ENCODE measurements around the gene TENM3. TPM values are rescaled to one million over a fixed set of nuclear protein-coding genes. Genes with fewer than 3 reads are reported as not detected.
"Not testable (repeated sequence)": the region's sequence is repeated elsewhere in the genome, so short reads cannot be mapped to it uniquely, and the experiment has no call there.

TENM3 gene
- total and polyA plus RNA-seq, 5 experiments from 2014 or later, result not detected

DNA sequence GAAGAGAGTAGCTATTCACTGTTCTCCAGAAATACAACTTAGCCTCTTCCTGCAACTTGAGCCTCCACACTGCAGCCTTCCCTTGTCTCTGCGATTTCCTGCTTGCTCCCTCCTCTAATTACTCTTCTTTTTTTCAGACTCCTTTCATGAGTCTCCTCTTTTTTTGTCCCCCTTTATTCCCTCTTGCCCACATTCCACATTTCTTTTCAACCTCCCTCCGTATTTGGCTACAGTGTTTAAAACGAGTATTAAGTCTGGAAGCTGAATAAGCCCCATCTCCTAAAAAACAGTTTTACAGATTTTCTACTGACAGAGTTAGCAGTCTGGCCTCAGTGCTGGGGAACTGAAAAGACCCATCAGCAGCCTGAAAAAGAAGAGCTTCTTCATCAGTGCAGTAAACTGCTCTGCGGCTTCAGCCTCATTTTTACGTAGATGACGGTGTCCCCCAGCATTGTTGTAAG lies 141.5 kb downstream of the TENM3 start:
- DNase-seq, result no peak
- Mint-ChIP-seq H3K4me3 (no peak overlapping the region), H3K27me3 (peaks cover 0 to 7% (median 0%) of the 10 kb centered on the region in 5 donors), H3K4me1 (no peaks in the 10 kb centered on the region), H3K36me3 (no peaks in the 10 kb centered on the region), H3K9me3 (peaks cover 0 to 2% (median 0%) of the 10 kb centered on the region in 9 donors), H3K27ac (no peak overlapping the region)
- POLR2A ChIA-PET, result no interaction called here
- no peak for ATAC-seq

DNA sequence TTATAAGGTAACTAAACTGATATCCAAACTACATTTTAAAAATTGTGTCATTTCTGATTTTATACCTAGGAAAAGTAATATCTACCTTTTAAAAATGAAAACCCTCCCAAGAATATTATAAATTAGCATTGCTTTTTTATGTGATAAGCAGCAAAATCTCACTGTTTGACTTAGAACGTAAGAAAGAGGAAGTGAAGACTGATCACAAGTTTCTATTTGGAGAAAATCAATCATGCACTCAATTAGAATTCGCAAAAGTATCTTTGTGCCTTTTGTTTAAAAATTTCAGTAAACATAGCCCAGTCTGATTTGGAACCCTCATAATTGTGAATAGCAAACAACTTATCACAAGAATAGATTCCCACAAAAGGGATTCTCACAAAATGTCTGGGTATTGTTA lies 142.7 kb downstream of the TENM3 start:
- no peak for ATAC-seq
- POLR2A ChIA-PET, result no interaction called here

DNA sequence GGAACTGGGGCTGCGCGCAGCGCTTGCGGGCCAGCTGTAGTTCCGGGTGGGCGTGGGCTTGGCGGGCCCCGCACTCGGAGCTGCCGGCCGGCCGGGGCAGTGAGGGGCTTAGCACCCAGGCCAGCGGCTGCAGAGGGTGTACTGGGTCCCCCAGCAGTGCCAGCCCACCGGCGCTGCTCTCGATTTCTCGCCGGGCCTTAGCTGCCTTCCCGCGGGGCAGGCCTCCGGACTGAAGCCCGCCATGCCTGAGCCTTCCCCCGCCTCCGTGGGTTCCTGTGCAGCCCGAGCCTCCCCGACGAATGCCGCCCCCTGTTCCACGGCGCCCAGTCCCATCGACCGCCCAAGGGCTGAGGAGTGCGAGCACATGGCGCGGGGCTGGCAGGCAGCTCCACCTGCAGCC lies 143.4 kb downstream of the TENM3 start:
- H3K27me3 Mint-ChIP-seq, H3K36me3 Mint-ChIP-seq, POLR2A ChIA-PET, H3K9me3 Mint-ChIP-seq, H3K4me1 Mint-ChIP-seq, H3K4me3 Mint-ChIP-seq, H3K27ac Mint-ChIP-seq, ATAC-seq, DNase-seq: not testable (repeated sequence)

More for the DNA sequence above, 142.7 kb downstream of the TENM3 start:
- H3K36me3 Mint-ChIP-seq, result no peaks in the 10 kb centered on the region
- H3K4me3 Mint-ChIP-seq, result no peak overlapping the region
- peaks cover 0 to 2% (median 0%) of the 10 kb centered on the region in 9 donors for H3K9me3 Mint-ChIP-seq
- DNase-seq, result no peak
- no peaks in the 10 kb centered on the region for H3K4me1 Mint-ChIP-seq
- H3K27ac Mint-ChIP-seq, result no peak overlapping the region
- H3K27me3 Mint-ChIP-seq, result peaks cover 0 to 11% (median 0%) of the 10 kb centered on the region in 5 donors

DNA sequence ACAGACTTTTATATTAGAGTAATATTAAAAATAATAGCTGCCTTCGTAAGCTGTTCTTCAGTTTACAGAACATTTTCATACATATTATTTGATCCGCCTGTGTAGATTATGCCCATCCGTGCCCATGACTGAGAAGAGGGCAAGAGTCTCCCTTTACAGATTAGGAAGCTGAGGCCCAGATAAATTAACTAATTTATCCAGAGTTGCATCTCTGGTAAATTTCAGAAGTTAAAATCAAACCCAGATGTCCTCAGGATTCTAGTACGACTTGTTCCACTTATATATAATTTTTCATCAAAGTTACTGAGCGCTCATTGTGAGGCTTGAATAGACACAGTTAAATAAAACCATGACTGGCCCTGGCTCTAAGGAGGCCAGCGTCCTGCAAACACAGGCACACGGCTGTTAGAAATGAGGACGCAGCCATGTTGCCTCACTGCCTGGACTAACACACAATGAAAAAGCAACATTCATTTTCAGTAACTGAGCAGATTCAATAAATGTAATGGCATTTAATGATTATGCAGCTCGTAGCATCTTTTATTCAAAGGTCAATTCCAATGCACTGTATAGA lies 148.0 kb downstream of the TENM3 start:
- H3K36me3 Mint-ChIP-seq, result no peaks in the 10 kb centered on the region
- no peak overlapping the region for H3K27ac Mint-ChIP-seq
- POLR2A ChIA-PET, result no interaction called here
- DNase-seq (no peak), ATAC-seq (no peak)
- H3K27me3 Mint-ChIP-seq, result peaks cover 0 to 16% (median 4%) of the 10 kb centered on the region in 5 donors
- H3K9me3 Mint-ChIP-seq, result peaks cover 0 to 2% (median 0%) of the 10 kb centered on the region in 9 donors
- H3K4me1 Mint-ChIP-seq, result no peaks in the 10 kb centered on the region
- no peak overlapping the region for H3K4me3 Mint-ChIP-seq

DNA sequence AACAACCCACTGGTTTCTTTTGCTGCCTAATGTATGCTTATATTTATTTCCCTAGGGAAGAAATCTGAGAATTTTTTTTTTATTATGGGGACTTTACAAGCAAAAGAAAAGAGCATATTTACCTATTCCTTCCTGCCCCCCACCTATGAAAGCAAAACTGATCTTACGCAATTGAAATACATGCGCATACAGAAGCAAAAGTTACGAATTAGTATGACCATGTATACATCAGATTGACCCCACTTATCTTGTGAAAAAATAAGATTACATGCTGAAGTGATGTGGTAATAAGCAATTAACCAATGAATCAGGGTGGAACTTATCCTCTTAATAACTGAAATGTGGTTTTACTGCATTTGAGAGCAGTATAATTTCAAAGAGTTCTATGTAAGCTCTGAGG lies 151.0 kb downstream of the TENM3 start:
- peaks cover 0 to 25% (median 5%) of the 10 kb centered on the region in 5 donors for H3K27me3 Mint-ChIP-seq
- no peaks in the 10 kb centered on the region for H3K4me1 Mint-ChIP-seq
- no peaks in the 10 kb centered on the region for H3K9me3 Mint-ChIP-seq
- no peaks in the 10 kb centered on the region for H3K36me3 Mint-ChIP-seq
- no peak overlapping the region for H3K4me3 Mint-ChIP-seq
- ATAC-seq (no peak), DNase-seq (no peak)
- H3K27ac Mint-ChIP-seq, result no peak overlapping the region
- POLR2A ChIA-PET, result no interaction called here

DNA sequence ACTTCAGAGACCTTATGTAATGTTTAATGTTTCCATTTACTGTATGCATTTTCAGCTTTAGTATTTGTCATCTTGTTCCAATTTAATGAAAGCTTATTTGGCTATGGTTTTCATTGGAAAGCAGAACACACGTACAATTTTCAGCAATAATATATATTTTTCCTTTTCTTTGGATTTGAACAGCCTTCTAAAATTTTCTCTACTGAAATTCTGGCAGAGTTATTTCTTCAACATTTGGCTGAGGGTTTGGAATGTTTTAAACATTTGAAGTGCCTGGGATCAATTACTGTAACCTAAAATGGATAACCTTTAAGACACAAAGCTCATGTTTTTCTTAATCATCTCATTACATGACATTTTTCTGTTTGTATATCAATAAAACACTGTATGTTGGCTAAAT lies 156.9 kb downstream of the TENM3 start:
- DNase-seq (no peak), ATAC-seq (no peak)
- Mint-ChIP-seq H3K27ac (no peak overlapping the region), H3K9me3 (no peaks in the 10 kb centered on the region), H3K4me3 (no peak overlapping the region), H3K36me3 (no peaks in the 10 kb centered on the region), H3K4me1 (no peaks in the 10 kb centered on the region), H3K27me3 (peaks cover 0 to 12% (median 1%) of the 10 kb centered on the region in 5 donors)
- POLR2A ChIA-PET, result no interaction called here

DNA sequence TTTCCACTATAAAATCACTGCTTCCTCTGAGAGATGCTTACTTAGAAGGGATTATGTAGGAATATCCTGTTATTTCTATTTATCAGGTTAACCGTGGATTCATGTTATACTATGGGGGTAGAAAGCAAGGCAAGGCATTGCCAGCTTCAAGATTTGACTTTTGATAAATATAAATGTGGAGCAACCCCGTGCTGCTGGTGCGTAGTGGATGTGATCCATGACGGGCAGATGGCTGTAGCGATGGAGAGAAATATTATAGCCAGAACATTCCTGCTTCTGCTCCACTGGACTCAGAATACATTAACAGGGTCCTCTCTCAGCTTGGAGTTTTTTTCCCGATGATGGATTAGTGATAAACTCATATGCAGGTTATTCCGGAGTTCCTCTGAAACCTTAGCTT lies 157.6 kb downstream of the TENM3 start:
- DNase-seq, result no peak
- H3K36me3 Mint-ChIP-seq, result no peaks in the 10 kb centered on the region
- POLR2A ChIA-PET, result no interaction called here
- ATAC-seq, result no peak
- no peak overlapping the region for H3K4me3 Mint-ChIP-seq
- peaks cover 1 to 19% (median 3%) of the 10 kb centered on the region in 5 donors for H3K27me3 Mint-ChIP-seq
- no peaks in the 10 kb centered on the region for H3K9me3 Mint-ChIP-seq
- H3K27ac Mint-ChIP-seq, result no peak overlapping the region
- no peaks in the 10 kb centered on the region for H3K4me1 Mint-ChIP-seq

DNA sequence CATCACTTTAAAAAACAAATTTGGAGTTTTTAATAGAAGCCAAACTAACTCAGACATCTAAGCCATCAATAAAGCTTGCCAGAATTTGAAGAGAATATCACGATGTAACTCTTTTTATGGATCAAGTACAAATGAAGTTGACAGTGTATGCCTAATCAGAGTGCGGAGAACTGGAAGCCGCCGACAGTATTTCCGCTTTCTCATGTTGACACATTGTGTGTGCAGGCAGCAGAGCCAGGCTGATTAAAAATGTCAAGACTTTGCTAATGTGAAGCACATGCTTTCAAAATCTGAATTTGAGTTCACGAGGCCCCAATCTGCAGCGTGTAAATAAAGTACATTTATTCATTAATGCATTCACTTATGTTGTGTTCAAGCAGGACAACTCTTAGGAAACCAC lies 161.2 kb downstream of the TENM3 start:
- peaks cover 2 to 19% (median 3%) of the 10 kb centered on the region in 5 donors for H3K27me3 Mint-ChIP-seq
- no peak for ATAC-seq
- H3K9me3 Mint-ChIP-seq, result no peaks in the 10 kb centered on the region

DNA sequence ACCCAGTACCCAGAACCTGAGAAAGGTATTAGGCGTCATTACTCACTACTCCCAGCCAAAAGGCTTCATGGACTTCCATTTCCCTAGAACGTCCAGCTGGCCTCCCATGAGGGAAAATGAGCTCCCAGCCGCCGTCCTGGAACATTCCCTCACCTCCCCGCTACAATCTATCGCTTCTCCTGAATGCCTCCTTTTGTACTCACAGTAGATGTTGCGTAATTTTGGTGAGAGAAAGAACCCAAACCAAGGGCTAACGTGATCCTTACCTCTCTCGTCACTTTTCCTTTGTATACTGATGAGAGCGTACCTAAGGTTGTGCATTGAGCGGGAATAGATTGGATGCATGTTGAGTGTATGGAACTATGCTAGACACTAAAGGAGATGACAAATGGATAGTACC lies 161.9 kb downstream of the TENM3 start:
- no peak overlapping the region for H3K27ac Mint-ChIP-seq
- peaks cover 2 to 19% (median 3%) of the 10 kb centered on the region in 5 donors for H3K27me3 Mint-ChIP-seq
- H3K9me3 Mint-ChIP-seq, result no peaks in the 10 kb centered on the region
- H3K4me3 Mint-ChIP-seq, result no peak overlapping the region
- no peak for ATAC-seq
- H3K36me3 Mint-ChIP-seq, result no peaks in the 10 kb centered on the region
- POLR2A ChIA-PET, result no interaction called here
- no peaks in the 10 kb centered on the region for H3K4me1 Mint-ChIP-seq
- no peak for DNase-seq

More for the DNA sequence above, 161.2 kb downstream of the TENM3 start:
- no peak for DNase-seq
- H3K4me1 Mint-ChIP-seq, result no peaks in the 10 kb centered on the region
- POLR2A ChIA-PET, result no interaction called here
- H3K27ac Mint-ChIP-seq, result no peak overlapping the region
- no peaks in the 10 kb centered on the region for H3K36me3 Mint-ChIP-seq
- no peak overlapping the region for H3K4me3 Mint-ChIP-seq

DNA sequence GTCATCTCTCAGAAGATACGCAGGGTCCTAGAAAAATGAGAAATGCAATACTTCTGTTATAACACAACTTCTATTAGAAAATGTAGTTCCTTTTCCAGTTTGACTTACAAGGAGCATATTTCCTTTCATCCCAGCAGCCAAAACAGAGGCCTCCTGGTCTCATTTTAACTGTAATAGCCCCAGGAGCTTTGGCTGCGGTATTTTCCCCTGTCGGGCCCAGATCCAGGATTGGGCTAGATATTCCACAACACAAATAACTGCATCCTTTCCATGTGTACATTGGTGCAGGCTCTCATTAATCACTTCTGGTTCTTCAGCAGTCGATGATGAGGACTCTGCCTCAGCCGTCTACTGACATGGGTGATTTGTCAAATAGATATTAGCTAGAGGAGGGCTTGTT lies 166.1 kb downstream of the TENM3 start:
- POLR2A ChIA-PET, result no interaction called here
- no peak for ATAC-seq

DNA sequence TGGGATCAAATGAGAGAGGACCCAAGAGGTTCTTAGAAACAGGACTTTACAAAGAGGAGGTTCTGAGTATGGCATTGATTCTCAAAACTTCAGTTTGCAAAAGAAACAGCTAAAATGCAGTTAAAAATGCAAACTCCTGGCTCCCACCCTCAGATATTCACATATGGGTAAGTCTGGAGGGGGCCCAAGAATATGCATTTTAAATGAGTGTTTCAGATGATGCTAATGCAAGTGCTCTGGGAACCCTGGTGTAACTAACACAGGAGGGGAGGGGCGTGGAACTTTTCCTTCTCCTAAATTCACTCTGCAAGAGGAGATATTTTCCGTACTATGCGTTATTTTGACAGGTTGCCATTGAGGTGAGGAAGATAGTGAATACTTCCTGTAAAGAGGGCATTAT lies 168.2 kb downstream of the TENM3 start:
- peaks cover 0 to 14% (median 2%) of the 10 kb centered on the region in 5 donors for H3K27me3 Mint-ChIP-seq
- ATAC-seq (no peak), DNase-seq (no peak)
- H3K36me3 Mint-ChIP-seq, result peaks cover 0 to 12% (median 0%) of the 10 kb centered on the region in 3 donors
- no peak overlapping the region for H3K27ac Mint-ChIP-seq
- peaks cover 2 to 29% (median 12%) of the 10 kb centered on the region in 9 donors for H3K9me3 Mint-ChIP-seq
- H3K4me1 Mint-ChIP-seq, result no peaks in the 10 kb centered on the region
- no peak overlapping the region for H3K4me3 Mint-ChIP-seq
- POLR2A ChIA-PET, result no interaction called here

More for the DNA sequence above, 166.1 kb downstream of the TENM3 start:
- DNase-seq, result no peak
- peaks cover 2 to 25% (median 12%) of the 10 kb centered on the region in 9 donors for H3K9me3 Mint-ChIP-seq
- H3K36me3 Mint-ChIP-seq, result peaks cover 0 to 12% (median 0%) of the 10 kb centered on the region in 3 donors
- no peaks in the 10 kb centered on the region for H3K4me1 Mint-ChIP-seq
- no peak overlapping the region for H3K27ac Mint-ChIP-seq
- H3K27me3 Mint-ChIP-seq, result peaks cover 2 to 24% (median 4%) of the 10 kb centered on the region in 5 donors
- no peak overlapping the region for H3K4me3 Mint-ChIP-seq

DNA sequence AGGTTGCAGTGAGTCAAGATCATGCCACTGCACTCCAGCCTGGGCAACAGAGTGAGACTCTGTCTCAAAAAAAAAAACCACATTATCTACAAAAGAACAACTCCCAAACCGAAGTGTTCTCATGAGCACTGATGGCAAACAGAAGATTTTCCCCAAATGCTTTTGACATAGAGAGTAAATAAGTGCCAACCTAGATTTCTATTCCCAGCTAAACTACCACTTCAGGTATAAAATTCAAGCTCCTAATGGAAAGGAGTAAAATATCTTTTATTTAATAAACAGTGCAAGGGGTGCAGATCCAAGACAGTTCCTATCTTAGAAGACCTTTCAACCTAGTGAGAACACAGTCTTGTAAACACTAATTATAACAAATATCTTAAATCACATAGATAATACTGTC lies 170.3 kb downstream of the TENM3 start:
- no peaks in the 10 kb centered on the region for H3K4me1 Mint-ChIP-seq
- peaks cover 0 to 12% (median 0%) of the 10 kb centered on the region in 3 donors for H3K36me3 Mint-ChIP-seq
- no peak overlapping the region for H3K27ac Mint-ChIP-seq
- POLR2A ChIA-PET, result no interaction called here
- no peak for ATAC-seq
- H3K4me3 Mint-ChIP-seq, result no peak overlapping the region
- H3K9me3 Mint-ChIP-seq, result peaks cover 2 to 31% (median 13%) of the 10 kb centered on the region in 9 donors
- DNase-seq, result no peak
- peaks cover 0 to 9% (median 2%) of the 10 kb centered on the region in 5 donors for H3K27me3 Mint-ChIP-seq

DNA sequence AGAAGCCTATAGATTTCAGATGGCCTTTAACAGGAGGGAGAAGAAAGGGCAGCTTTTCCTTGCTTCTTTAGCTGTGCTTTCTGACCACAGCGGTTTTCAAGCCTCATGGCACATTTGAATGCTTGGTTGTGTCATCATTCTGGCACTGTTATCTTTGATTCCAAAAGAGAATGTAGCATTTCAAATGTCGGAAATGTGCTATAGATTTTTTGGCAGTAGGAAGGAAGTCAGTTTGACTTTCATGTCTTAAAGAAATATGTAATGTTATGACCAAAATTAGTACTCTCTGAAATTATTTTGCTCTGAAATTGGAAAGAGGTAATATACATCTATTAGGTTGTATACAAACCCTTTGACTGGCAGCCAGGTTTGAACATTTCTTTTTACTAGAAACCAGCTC lies 171.9 kb downstream of the TENM3 start:
- Mint-ChIP-seq H3K27me3 (peaks cover 0 to 7% (median 2%) of the 10 kb centered on the region in 5 donors), H3K36me3 (peaks cover 0 to 12% (median 0%) of the 10 kb centered on the region in 3 donors), H3K4me3 (no peak overlapping the region), H3K9me3 (peaks cover 4 to 31% (median 13%) of the 10 kb centered on the region in 9 donors), H3K27ac (no peak overlapping the region), H3K4me1 (no peaks in the 10 kb centered on the region)
- ATAC-seq, result no peak
- no peak for DNase-seq
- POLR2A ChIA-PET, result no interaction called here

DNA sequence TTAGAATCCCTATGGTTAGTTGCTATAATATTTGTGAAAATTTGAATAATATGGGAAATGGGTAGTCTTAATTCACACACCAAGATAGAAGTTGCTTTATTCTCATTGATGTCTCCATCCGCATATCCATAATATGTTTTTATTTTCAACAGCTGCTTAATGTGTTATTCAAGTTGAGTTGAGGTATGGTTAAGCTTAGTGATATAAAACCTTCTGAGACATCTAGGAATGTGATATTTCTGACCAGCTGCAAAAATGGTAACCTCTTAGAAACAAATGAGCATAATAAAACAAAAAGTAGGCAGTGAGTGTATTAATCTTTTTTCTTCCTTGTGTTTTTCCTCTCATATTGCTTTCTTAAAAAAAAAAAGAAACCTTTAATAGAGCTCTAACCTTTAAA lies 172.9 kb downstream of the TENM3 start:
- peaks cover 0 to 1% (median 0%) of the 10 kb centered on the region in 5 donors for H3K27me3 Mint-ChIP-seq
- no peak for DNase-seq
- ATAC-seq, result no peak
- H3K9me3 Mint-ChIP-seq, result peaks cover 4 to 31% (median 13%) of the 10 kb centered on the region in 9 donors
- H3K36me3 Mint-ChIP-seq, result peaks cover 0 to 12% (median 0%) of the 10 kb centered on the region in 3 donors
- H3K4me3 Mint-ChIP-seq, result no peak overlapping the region
- no peaks in the 10 kb centered on the region for H3K4me1 Mint-ChIP-seq
- H3K27ac Mint-ChIP-seq, result no peak overlapping the region
- POLR2A ChIA-PET, result no interaction called here

Measured in naive thymus-derived CD8-positive, alpha-beta T cell (primary cell).